ENCODE measurements around the gene CFAP65. TPM values are rescaled to one million over a fixed set of nuclear protein-coding genes. Genes with fewer than 3 reads are reported as not detected.
A peak's percentile ranks its signal among the peaks of the same experiment; 100 is the strongest.

CFAP65 gene
- total RNA-seq, 1 donor from 2014 or later = not detected

DNA sequence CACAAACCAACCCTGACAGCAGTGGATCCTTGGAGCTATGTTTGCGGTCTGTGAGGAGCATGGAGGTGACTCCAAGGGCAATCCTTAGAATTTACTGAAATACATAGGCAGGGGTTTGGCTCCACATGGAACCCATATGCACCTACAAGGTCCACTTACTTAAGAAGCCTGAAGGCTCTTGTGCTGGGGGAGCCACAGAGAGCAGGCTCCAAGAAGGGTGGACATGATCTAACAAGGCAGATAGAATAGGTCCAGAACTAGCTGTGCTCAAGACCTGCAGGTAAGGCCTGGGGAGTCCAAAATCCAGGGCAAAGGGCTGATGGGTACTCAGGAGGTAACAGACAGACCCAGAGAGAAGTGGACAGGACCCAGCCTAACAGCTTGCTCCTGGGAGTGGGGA lies 83.0 kb downstream of the CFAP65 start:
- no peak for DNase-seq (ENCODE audit: low spot score in 2 of 2, unreplicated experiment in 2 of 2)
- peak overlapping the region; percentile 80 for H3K4me3 Mint-ChIP-seq
- no peak overlapping the region for H3K27ac Mint-ChIP-seq
- TF ChIP-seq, protein P1, sequence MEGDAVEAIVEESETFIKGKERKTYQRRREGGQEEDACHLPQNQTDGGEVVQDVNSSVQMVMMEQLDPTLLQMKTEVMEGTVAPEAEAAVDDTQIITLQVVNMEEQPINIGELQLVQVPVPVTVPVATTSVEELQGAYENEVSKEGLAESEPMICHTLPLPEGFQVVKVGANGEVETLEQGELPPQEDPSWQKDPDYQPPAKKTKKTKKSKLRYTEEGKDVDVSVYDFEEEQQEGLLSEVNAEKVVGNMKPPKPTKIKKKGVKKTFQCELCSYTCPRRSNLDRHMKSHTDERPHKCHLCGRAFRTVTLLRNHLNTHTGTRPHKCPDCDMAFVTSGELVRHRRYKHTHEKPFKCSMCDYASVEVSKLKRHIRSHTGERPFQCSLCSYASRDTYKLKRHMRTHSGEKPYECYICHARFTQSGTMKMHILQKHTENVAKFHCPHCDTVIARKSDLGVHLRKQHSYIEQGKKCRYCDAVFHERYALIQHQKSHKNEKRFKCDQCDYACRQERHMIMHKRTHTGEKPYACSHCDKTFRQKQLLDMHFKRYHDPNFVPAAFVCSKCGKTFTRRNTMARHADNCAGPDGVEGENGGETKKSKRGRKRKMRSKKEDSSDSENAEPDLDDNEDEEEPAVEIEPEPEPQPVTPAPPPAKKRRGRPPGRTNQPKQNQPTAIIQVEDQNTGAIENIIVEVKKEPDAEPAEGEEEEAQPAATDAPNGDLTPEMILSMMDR (IDR thresholded peaks at IDR 0.05; ENCODE audit: unreplicated experiment) = no peak
- H3K4me1 Mint-ChIP-seq = peaks cover 28% of the 10 kb centered on the region
- H3K9me3 Mint-ChIP-seq = no peaks in the 10 kb centered on the region
- H3K36me3 Mint-ChIP-seq = no peaks in the 10 kb centered on the region
- peaks cover 90% of the 10 kb centered on the region for H3K27me3 Mint-ChIP-seq (ENCODE audit: low read depth)

- Mint-ChIP-seq H3K27me3 (ENCODE audit: low read depth) (peaks cover 90% of the 10 kb centered on the region), H3K27ac (no peak overlapping the region), H3K36me3 (no peaks in the 10 kb centered on the region), H3K4me1 (peaks cover 22% of the 10 kb centered on the region), H3K9me3 (no peaks in the 10 kb centered on the region), H3K4me3 (peak overlapping the region; percentile 80)
- TF ChIP-seq, protein P1 (IDR thresholded peaks at IDR 0.05; ENCODE audit: unreplicated experiment) = no peak
- no peak for DNase-seq (ENCODE audit: low spot score in 2 of 2, unreplicated experiment in 2 of 2)
Measured at GRCh38 chr2:218957671-218958070, 83.6 kb downstream of the CFAP65 start.

GRCh38 chr2:218956039-218956438 lies 85.3 kb downstream of the CFAP65 start:
- Mint-ChIP-seq H3K9me3 (peaks cover 5% of the 10 kb centered on the region), H3K4me1 (peaks cover 13% of the 10 kb centered on the region), H3K4me3 (no peak overlapping the region), H3K36me3 (no peaks in the 10 kb centered on the region), H3K27ac (no peak overlapping the region), H3K27me3 (ENCODE audit: low read depth) (peaks cover 86% of the 10 kb centered on the region)
- TF ChIP-seq, protein P1 (IDR thresholded peaks at IDR 0.05; ENCODE audit: unreplicated experiment) = no peak
- DNase-seq (ENCODE audit: low spot score in 2 of 2, unreplicated experiment in 2 of 2) = no peak

GRCh38 chr2:218954541-218955300 lies 86.6 kb downstream of the CFAP65 start:
- Mint-ChIP-seq H3K4me3 (no peak overlapping the region), H3K27ac (no peak overlapping the region), H3K27me3 (ENCODE audit: low read depth) (peaks cover 90% of the 10 kb centered on the region), H3K36me3 (no peaks in the 10 kb centered on the region), H3K9me3 (peaks cover 5% of the 10 kb centered on the region), H3K4me1 (peaks cover 9% of the 10 kb centered on the region)
- TF ChIP-seq, protein P1 (IDR thresholded peaks at IDR 0.05; ENCODE audit: unreplicated experiment) = no peak
- DNase-seq (ENCODE audit: low spot score in 2 of 2, unreplicated experiment in 2 of 2) = no peak

- Mint-ChIP-seq H3K27ac (no peak overlapping the region), H3K27me3 (ENCODE audit: low read depth) (peaks cover 84% of the 10 kb centered on the region), H3K9me3 (peaks cover 5% of the 10 kb centered on the region), H3K4me1 (no peaks in the 10 kb centered on the region), H3K36me3 (no peaks in the 10 kb centered on the region), H3K4me3 (no peak overlapping the region)
- DNase-seq (ENCODE audit: low spot score in 2 of 2, unreplicated experiment in 2 of 2) = no peak
- TF ChIP-seq, protein P1 (IDR thresholded peaks at IDR 0.05; ENCODE audit: unreplicated experiment) = no peak
Measured at GRCh38 chr2:218953366-218953954, 87.9 kb downstream of the CFAP65 start.

Small RNA genes lying within 50 kb of the gene (microRNA-seq; reads per million reads assigned to microRNA genes)
- gene MIR3131 (not detected), gene MIR375 (50.4 reads per million, percentile 58 among the genes with 10 or more reads in this experiment)

Other genes with a start within 250 kb of the CFAP65 start
- 2.8 to 3.6 TPM (median 2.9 TPM) in 3 replicates for gene PRKAG3, start 209.7 kb downstream of the CFAP65 start, total RNA-seq
- 106 to 118 TPM (median 115 TPM) in 3 replicates for gene WNT6, start 181.7 kb downstream of the CFAP65 start, total RNA-seq
- gene WNT10A, start 160.7 kb downstream of the CFAP65 start, total RNA-seq = 50.7 to 53.2 TPM (median 51.8 TPM) in 3 replicates
- 0.69 to 0.97 TPM (median 0.90 TPM) in 3 replicates for gene CDK5R2, start 81.8 kb downstream of the CFAP65 start, total RNA-seq
- 0.16 to 0.29 TPM (median 0.22 TPM) in 3 replicates for gene FEV, start 56.3 kb downstream of the CFAP65 start, total RNA-seq
- not detected in 3 replicates for gene CRYBA2, start 48.1 kb downstream of the CFAP65 start, total RNA-seq
- gene IHH, start 19.4 kb upstream of the CFAP65 start, total RNA-seq = 0.18 to 0.62 TPM (median 0.38 TPM) in 3 replicates
- 11.0 to 11.7 TPM (median 11.5 TPM) in 3 replicates for gene NHEJ1, start 119.3 kb upstream of the CFAP65 start, total RNA-seq
- 1.6 to 2.6 TPM (median 1.7 TPM) in 3 replicates for gene SLC23A3, start 128.5 kb upstream of the CFAP65 start, total RNA-seq
- 24.4 to 28.2 TPM (median 27.5 TPM) in 3 replicates for gene CNPPD1, start 135.4 kb upstream of the CFAP65 start, total RNA-seq
- gene RETREG2, start 136.8 kb upstream of the CFAP65 start, total RNA-seq = 70.0 to 75.2 TPM (median 74.2 TPM) in 3 replicates
- gene ZFAND2B, start 165.3 kb upstream of the CFAP65 start, total RNA-seq = 27.4 to 29.2 TPM (median 27.8 TPM) in 3 replicates
- 24.6 to 29.4 TPM (median 28.1 TPM) in 3 replicates for gene ABCB6, start 177.4 kb upstream of the CFAP65 start, total RNA-seq
- 39.3 to 40.8 TPM (median 40.6 TPM) in 3 replicates for gene ATG9A, start 188.1 kb upstream of the CFAP65 start, total RNA-seq
- 58.3 to 65.3 TPM (median 59.6 TPM) in 3 replicates for gene ANKZF1, start 188.3 kb upstream of the CFAP65 start, total RNA-seq
- 9.6 to 11.6 TPM (median 9.9 TPM) in 3 replicates for gene GLB1L, start 203.9 kb upstream of the CFAP65 start, total RNA-seq
- gene STK16, start 204.0 kb upstream of the CFAP65 start, total RNA-seq = 28.0 to 31.2 TPM (median 29.0 TPM) in 3 replicates
- gene TUBA4B, start 211.7 kb upstream of the CFAP65 start, total RNA-seq = not detected in 3 replicates
- 0.47 to 1.1 TPM (median 0.63 TPM) in 3 replicates for gene TUBA4A, start 212.4 kb upstream of the CFAP65 start, total RNA-seq
- gene DNAJB2, start 237.8 kb upstream of the CFAP65 start, total RNA-seq = 39.7 to 47.8 TPM (median 43.4 TPM) in 3 replicates